ENCODE results near the gene FAM120B. TPM values are rescaled to one million over a fixed set of nuclear protein-coding genes. Genes with fewer than 3 reads are reported as not detected.

FAM120B gene
- total and polyA plus RNA-seq, 2 experiments from 2014 or later, result 7.2 to 16.7 TPM

GRCh38 chr6:170383466-170384035, 77.0 kb downstream of the FAM120B start:
- Histone ChIP-seq H3K4me1 (ENCODE audit: insufficient read depth) (no peaks in the 10 kb centered on the region), H3K36me3 (ENCODE audit: insufficient read depth) (no peaks in the 10 kb centered on the region), H3K9me2 (ENCODE audit: insufficient read depth) (no peaks in the 10 kb centered on the region), H2AFZ (no peak overlapping the region), H3K27me3 (ENCODE audit: insufficient read depth) (no peaks in the 10 kb centered on the region), H4K20me1 (replicated peaks; ENCODE audit: insufficient read depth) (no peaks in the 10 kb centered on the region), H3K79me2 (replicated peaks; ENCODE audit: insufficient read depth) (no peaks in the 10 kb centered on the region), H3K4me3 (no peak overlapping the region), H3F3A (replicated peaks; ENCODE audit: low read depth) (no peaks in the 10 kb centered on the region), H3K4me2 (no peak overlapping the region), H3K27ac (ENCODE audit: low read depth) (no peak overlapping the region)
- TF ChIP-seq ZNF462 (CRISPR knock-in tag; IDR thresholded peaks at IDR 0.05) (no peak), ZNF331 (CRISPR knock-in tag; IDR thresholded peaks at IDR 0.05; ENCODE audit: low read depth) (no peak), STAT1 (IDR thresholded peaks at IDR 0.05; ENCODE audit: unreplicated experiment) (no peak), CTCF (conservative IDR thresholded peaks at IDR 0.05; ENCODE audit: low read depth in 2 of 2) (no peak)
- ATAC-seq (no peak), DNase-seq (ENCODE audit: low spot score) (no peak)
- Mint-ChIP-seq H3K36me3 (ENCODE audit: low read depth) (no peaks in the 10 kb centered on the region), H3K9me3 (no peaks in the 10 kb centered on the region), H3K4me1 (peaks cover 13% of the 10 kb centered on the region), H3K4me3 (no peak overlapping the region), H3K27me3 (ENCODE audit: insufficient read depth, low read depth, poor library complexity) (peaks cover 3% of the 10 kb centered on the region), H3K27ac (no peak overlapping the region)

Measured in GM23338 (cell line).